ENCODE data around the gene EPHB3.
"Not testable (repeated sequence)": the region's sequence is repeated elsewhere in the genome, so short reads cannot be mapped to it uniquely, and the experiment has no call there.

The EPHB3 gene

GRCh38 chr3:184615396-184615795 lies 53.8 kb downstream of the EPHB3 start:
- no peak for DNase-seq (ENCODE audit: low spot score in 2 of 2)
- Mint-ChIP-seq H3K36me3 (no peaks in the 10 kb centered on the region), H3K4me3 (no peak overlapping the region), H3K9me3 (no peaks in the 10 kb centered on the region), H3K27ac (no peak overlapping the region), H3K27me3 (peaks cover 22% of the 10 kb centered on the region), H3K4me1 (peaks cover 9% of the 10 kb centered on the region)
- no peak for ATAC-seq (ENCODE audit: low read depth)

- Mint-ChIP-seq H3K4me3 (no peak overlapping the region), H3K27ac (no peak overlapping the region)
- no peak for ATAC-seq (ENCODE audit: low read depth)
These were observed 54.9 kb downstream of the EPHB3 start for GRCh38 chr3:184616436-184616835.

GRCh38 chr3:184617306-184617705 lies 55.7 kb downstream of the EPHB3 start:
- H3K27ac Mint-ChIP-seq; ATAC-seq (ENCODE audit: low read depth); DNase-seq (ENCODE audit: low spot score in 2 of 2); H3K9me3 Mint-ChIP-seq; H3K4me1 Mint-ChIP-seq; H3K36me3 Mint-ChIP-seq; H3K4me3 Mint-ChIP-seq: not testable (repeated sequence)
- H3K27me3 Mint-ChIP-seq = peaks cover 23% of the 10 kb centered on the region

More at GRCh38 chr3:184616436-184616835, 54.9 kb downstream of the EPHB3 start:
- no peak for DNase-seq (ENCODE audit: low spot score in 2 of 2)
- H3K4me1 Mint-ChIP-seq = peaks cover 9% of the 10 kb centered on the region
- H3K27me3 Mint-ChIP-seq = peaks cover 20% of the 10 kb centered on the region
- no peaks in the 10 kb centered on the region for H3K9me3 Mint-ChIP-seq
- no peaks in the 10 kb centered on the region for H3K36me3 Mint-ChIP-seq

- Mint-ChIP-seq H3K4me1 (peaks cover 9% of the 10 kb centered on the region), H3K27ac (no peak overlapping the region), H3K27me3 (peaks cover 19% of the 10 kb centered on the region), H3K36me3 (no peaks in the 10 kb centered on the region), H3K9me3 (no peaks in the 10 kb centered on the region), H3K4me3 (no peak overlapping the region)
- ATAC-seq (ENCODE audit: low read depth) (no peak), DNase-seq (ENCODE audit: low spot score in 2 of 2) (no peak)
These were observed 57.2 kb downstream of the EPHB3 start for GRCh38 chr3:184618811-184619210.

GRCh38 chr3:184619369-184619768 lies 57.8 kb downstream of the EPHB3 start:
- H3K27ac Mint-ChIP-seq = no peak overlapping the region
- DNase-seq (ENCODE audit: low spot score in 2 of 2) (no peak), ATAC-seq (ENCODE audit: low read depth) (peak; percentile 50)

GRCh38 chr3:184619787-184620430 lies 58.3 kb downstream of the EPHB3 start:
- Mint-ChIP-seq H3K27ac (no peak overlapping the region), H3K4me1 (peaks cover 9% of the 10 kb centered on the region), H3K9me3 (no peaks in the 10 kb centered on the region), H3K27me3 (peaks cover 17% of the 10 kb centered on the region), H3K36me3 (no peaks in the 10 kb centered on the region), H3K4me3 (no peak overlapping the region)
- no peak for DNase-seq (ENCODE audit: low spot score in 2 of 2)
- no peak for ATAC-seq (ENCODE audit: low read depth)

More at GRCh38 chr3:184619369-184619768, 57.8 kb downstream of the EPHB3 start:
- Mint-ChIP-seq H3K36me3 (no peaks in the 10 kb centered on the region), H3K4me3 (no peak overlapping the region), H3K27me3 (peaks cover 19% of the 10 kb centered on the region), H3K4me1 (peaks cover 9% of the 10 kb centered on the region), H3K9me3 (no peaks in the 10 kb centered on the region)

GRCh38 chr3:184620475-184621119 lies 59.0 kb downstream of the EPHB3 start:
- H3K9me3 Mint-ChIP-seq = no peaks in the 10 kb centered on the region
- no peaks in the 10 kb centered on the region for H3K36me3 Mint-ChIP-seq
- peaks cover 15% of the 10 kb centered on the region for H3K27me3 Mint-ChIP-seq
- no peak for DNase-seq (ENCODE audit: low spot score in 2 of 2)
- peaks cover 9% of the 10 kb centered on the region for H3K4me1 Mint-ChIP-seq
- H3K4me3 Mint-ChIP-seq = no peak overlapping the region
- no peak for ATAC-seq (ENCODE audit: low read depth)
- H3K27ac Mint-ChIP-seq = no peak overlapping the region

- ATAC-seq (ENCODE audit: low read depth); H3K27ac Mint-ChIP-seq; H3K36me3 Mint-ChIP-seq; H3K4me3 Mint-ChIP-seq; H3K4me1 Mint-ChIP-seq; H3K9me3 Mint-ChIP-seq; DNase-seq (ENCODE audit: low spot score in 2 of 2): not testable (repeated sequence)
- H3K27me3 Mint-ChIP-seq = peaks cover 15% of the 10 kb centered on the region
These were observed 60.6 kb downstream of the EPHB3 start for GRCh38 chr3:184622156-184622555.

- Mint-ChIP-seq H3K36me3 (no peaks in the 10 kb centered on the region), H3K4me3 (no peak overlapping the region), H3K27me3 (peaks cover 3% of the 10 kb centered on the region), H3K9me3 (no peaks in the 10 kb centered on the region), H3K27ac (no peak overlapping the region), H3K4me1 (peaks cover 2% of the 10 kb centered on the region)
- DNase-seq (ENCODE audit: low spot score in 2 of 2) = no peak
- ATAC-seq (ENCODE audit: low read depth) = no peak
These were observed 65.3 kb downstream of the EPHB3 start for GRCh38 chr3:184626923-184627322.

GRCh38 chr3:184629555-184630160 lies 68.1 kb downstream of the EPHB3 start:
- Mint-ChIP-seq H3K4me3 (no peak overlapping the region), H3K27me3 (peaks cover 11% of the 10 kb centered on the region), H3K36me3 (no peaks in the 10 kb centered on the region), H3K27ac (no peak overlapping the region), H3K9me3 (no peaks in the 10 kb centered on the region), H3K4me1 (peaks cover 2% of the 10 kb centered on the region)
- DNase-seq (ENCODE audit: low spot score in 2 of 2) (no peak), ATAC-seq (ENCODE audit: low read depth) (no peak)

GRCh38 chr3:184630861-184631471 lies 69.4 kb downstream of the EPHB3 start:
- H3K4me3 Mint-ChIP-seq = no peak overlapping the region
- H3K27ac Mint-ChIP-seq = no peak overlapping the region
- no peak for DNase-seq (ENCODE audit: low spot score in 2 of 2)
- peaks cover 19% of the 10 kb centered on the region for H3K27me3 Mint-ChIP-seq
- H3K4me1 Mint-ChIP-seq = peaks cover 2% of the 10 kb centered on the region
- H3K36me3 Mint-ChIP-seq = peaks cover 3% of the 10 kb centered on the region
- ATAC-seq (ENCODE audit: low read depth) = no peak
- no peaks in the 10 kb centered on the region for H3K9me3 Mint-ChIP-seq

- ATAC-seq (ENCODE audit: low read depth) = no peak
- Mint-ChIP-seq H3K9me3 (no peaks in the 10 kb centered on the region), H3K27ac (no peak overlapping the region), H3K4me1 (peaks cover 2% of the 10 kb centered on the region), H3K4me3 (no peak overlapping the region), H3K27me3 (peaks cover 19% of the 10 kb centered on the region), H3K36me3 (peaks cover 3% of the 10 kb centered on the region)
- no peak for DNase-seq (ENCODE audit: low spot score in 2 of 2)
These were observed 69.9 kb downstream of the EPHB3 start for GRCh38 chr3:184631472-184631861.
